GM13977 (cell line): ENCODE measurements around the gene BEST2.

Source experiments
- DNase-seq: peaks from one replicate; pipeline ENCODE4 v3.0.0; 2012; ENCODE audit warnings: low spot score
- in situ Hi-C: fragments of 300-500 bp; cut with MboI; formaldehyde crosslinking; loops from one replicate; pipeline ENCODE4 v1.12.0; 2022; ENCODE audit warnings: low sequenced_read_pairs, low pct_unique_long_range_greater_than_20kb, mixed read lengths, inconsistent platforms; ENCODE audit not compliant: unreplicated experiment
- TF ChIP-seq, protein P1 (sequence below): IDR thresholded peaks from 2 replicates; pipeline ENCODE4 v1.5.1; 2012; ENCODE audit warnings: mild to moderate bottlenecking, control low read depth; ENCODE audit not compliant: insufficient read depth; ENCODE audit errors: extremely low read depth, missing control alignments

Gene BEST2

GRCh38 chr19:12751635-12752034 is at the start of gene BEST2:
BEST2 (plus strand) TSS chr19:12751791; CDS start chr19:12752593, 802 bp downstream.
- DNase-seq = no peak
- in situ Hi-C loops = loop anchor here (10.0 kb wide), 1 partner anchor 187 kb away; no protein-coding TSS in a partner anchor
- TF ChIP-seq, protein P1, sequence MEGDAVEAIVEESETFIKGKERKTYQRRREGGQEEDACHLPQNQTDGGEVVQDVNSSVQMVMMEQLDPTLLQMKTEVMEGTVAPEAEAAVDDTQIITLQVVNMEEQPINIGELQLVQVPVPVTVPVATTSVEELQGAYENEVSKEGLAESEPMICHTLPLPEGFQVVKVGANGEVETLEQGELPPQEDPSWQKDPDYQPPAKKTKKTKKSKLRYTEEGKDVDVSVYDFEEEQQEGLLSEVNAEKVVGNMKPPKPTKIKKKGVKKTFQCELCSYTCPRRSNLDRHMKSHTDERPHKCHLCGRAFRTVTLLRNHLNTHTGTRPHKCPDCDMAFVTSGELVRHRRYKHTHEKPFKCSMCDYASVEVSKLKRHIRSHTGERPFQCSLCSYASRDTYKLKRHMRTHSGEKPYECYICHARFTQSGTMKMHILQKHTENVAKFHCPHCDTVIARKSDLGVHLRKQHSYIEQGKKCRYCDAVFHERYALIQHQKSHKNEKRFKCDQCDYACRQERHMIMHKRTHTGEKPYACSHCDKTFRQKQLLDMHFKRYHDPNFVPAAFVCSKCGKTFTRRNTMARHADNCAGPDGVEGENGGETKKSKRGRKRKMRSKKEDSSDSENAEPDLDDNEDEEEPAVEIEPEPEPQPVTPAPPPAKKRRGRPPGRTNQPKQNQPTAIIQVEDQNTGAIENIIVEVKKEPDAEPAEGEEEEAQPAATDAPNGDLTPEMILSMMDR = no peak

DNA sequence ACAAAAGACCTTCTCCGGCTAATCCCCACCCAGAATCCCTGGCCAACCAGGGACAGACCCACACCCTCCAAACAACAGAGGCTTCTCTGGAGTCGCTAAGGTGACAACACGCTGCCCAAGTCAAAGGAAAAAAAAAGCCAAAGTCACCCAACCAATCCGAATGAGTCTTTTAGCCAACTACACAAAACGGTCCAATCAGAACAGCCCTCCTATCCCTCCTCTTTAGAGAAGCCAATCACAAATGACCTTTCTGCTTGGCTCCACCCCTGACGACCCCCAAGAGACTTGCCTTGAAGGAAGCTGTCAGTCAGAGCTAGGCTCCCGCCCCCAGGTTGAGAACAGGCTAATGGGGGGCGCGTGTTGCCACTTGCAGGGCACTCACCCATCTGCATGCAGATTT is 48.5 kb upstream of the BEST2 start:
- TF ChIP-seq, protein P1 = no peak
- DNase-seq = peak; percentile 68
- in situ Hi-C loops = no loop called here

DNA sequence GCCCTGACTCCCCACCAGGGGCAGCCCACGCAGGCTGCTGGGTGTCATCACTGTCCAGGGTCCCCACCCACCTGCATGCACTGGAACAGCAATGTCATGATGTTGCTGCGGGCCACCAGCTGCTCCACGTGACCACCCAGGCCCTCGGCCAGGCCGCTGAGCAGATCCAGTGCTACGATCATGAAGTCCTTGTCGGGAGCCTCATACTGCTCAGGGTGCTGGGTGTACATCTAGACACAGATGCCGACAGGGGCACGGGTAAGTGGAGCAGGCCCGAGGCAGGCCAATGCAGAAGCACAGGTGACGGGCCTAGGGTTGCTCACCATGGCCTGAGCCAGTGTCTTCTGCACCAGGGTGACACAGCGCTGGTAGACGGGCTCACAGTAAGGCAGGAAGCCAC is 46.4 kb upstream of the BEST2 start:
- TF ChIP-seq, protein P1 = no peak
- in situ Hi-C loops = no loop called here
- DNase-seq = no peak

DNA sequence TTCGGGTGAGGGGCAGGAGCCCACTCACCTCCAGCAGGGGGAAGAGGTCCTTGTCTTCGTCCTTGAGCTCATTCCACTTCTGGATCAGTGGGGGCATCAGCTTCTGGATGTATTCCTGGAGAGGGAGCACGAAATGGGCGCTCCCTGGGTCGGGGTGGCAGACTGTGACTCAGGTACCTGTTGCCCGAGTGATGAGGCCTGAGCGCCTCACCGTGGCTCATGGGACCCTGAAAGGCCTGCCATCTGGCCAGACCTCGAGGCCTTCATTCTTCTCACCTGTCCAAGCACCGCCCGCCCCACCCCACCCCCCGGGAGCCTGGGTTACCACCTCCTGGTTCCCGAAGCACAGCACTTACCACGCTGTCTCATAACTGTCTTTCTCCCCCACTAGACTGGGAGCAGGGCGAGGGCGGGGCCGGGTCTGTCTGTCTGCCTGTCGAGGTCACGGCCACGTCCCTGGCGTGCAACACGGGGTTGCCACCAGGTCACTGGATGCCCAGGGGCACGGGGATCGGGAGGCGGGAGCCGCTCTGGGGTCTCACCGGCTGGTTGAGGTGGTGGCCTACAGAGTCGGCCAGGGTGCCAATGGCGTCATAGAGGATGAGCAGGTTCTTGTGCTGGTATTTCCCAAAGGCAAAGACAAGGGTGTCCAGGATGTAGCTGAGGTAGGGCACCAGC is 45.8 kb upstream of the BEST2 start:
- DNase-seq = no peak
- TF ChIP-seq, protein P1 = no peak
- in situ Hi-C loops = no loop called here

- in situ Hi-C loops = no loop called here
- TF ChIP-seq, protein P1 = no peak
- no peak for DNase-seq
Observed at GRCh38 chr19:12706332-12706718, 45.3 kb upstream of the BEST2 start.

DNA sequence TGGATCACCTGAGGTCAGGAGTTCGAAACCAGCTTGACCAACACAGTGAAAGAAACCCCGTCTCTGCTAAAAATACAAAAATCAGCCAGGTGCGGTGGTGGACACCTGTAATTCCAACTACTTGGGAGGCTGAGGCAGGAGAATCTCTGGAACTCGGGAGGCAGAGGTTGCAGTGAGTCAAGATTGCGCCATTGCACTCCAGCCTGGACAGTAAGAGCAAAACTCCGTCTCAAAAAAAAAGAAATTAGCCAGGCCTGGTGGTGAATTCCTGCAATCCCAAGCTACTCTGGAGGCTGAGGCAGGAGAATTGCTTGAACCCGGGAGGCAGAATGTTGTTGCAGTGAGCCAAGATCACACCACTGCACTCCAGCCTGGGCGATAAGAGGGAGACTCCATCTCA is 43.0 kb upstream of the BEST2 start:
- no peak for DNase-seq
- in situ Hi-C loops = no loop called here
- TF ChIP-seq, protein P1 = no peak
